AG09309 (cell line): ENCODE data around the gene GRIN2C.

ENCODE experiments used
- DNase-seq: peaks from one replicate; pipeline ENCODE4 v3.0.0-alpha.2; 2010; ENCODE audit warnings: low read depth
- H3K4me3 ChIP-seq: 2 replicates; pipeline ENCODE4 v1.5.1; 2011; ENCODE audit warnings: mild to moderate bottlenecking, low read depth, low read length, moderate library complexity; ENCODE audit not compliant: control insufficient read depth
- TF ChIP-seq, protein P1 (sequence below): IDR thresholded peaks from 2 replicates; pipeline ENCODE4 v1.5.1; 2011; ENCODE audit warnings: mild to moderate bottlenecking, low read depth, low read length, inconsistent platforms; ENCODE audit not compliant: insufficient read depth, control insufficient read depth; ENCODE audit errors: missing control alignments

Gene GRIN2C

DNA sequence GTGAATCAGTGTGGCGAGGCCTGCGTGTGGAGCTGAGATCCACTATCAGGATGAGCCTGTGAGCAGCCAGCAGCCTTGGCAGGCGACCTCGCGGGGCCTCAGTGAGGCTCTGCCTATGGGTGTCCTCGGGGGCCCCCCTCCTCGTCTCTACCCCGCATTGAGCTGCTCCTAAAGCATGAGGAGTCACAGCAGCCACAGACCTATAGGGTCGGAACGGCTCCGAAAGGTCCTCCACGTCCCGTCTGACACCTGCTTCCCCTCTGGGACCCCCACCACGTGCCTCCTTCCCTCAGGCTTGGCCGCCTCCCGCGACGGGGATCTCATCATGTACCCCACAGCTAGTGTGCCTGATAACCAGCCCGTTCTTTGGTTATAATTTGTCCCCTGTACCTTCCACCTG is 28.8 kb downstream of the GRIN2C start:
- H3K4me3 ChIP-seq, result no peak overlapping the region
- no peak for DNase-seq
- TF ChIP-seq, protein P1, sequence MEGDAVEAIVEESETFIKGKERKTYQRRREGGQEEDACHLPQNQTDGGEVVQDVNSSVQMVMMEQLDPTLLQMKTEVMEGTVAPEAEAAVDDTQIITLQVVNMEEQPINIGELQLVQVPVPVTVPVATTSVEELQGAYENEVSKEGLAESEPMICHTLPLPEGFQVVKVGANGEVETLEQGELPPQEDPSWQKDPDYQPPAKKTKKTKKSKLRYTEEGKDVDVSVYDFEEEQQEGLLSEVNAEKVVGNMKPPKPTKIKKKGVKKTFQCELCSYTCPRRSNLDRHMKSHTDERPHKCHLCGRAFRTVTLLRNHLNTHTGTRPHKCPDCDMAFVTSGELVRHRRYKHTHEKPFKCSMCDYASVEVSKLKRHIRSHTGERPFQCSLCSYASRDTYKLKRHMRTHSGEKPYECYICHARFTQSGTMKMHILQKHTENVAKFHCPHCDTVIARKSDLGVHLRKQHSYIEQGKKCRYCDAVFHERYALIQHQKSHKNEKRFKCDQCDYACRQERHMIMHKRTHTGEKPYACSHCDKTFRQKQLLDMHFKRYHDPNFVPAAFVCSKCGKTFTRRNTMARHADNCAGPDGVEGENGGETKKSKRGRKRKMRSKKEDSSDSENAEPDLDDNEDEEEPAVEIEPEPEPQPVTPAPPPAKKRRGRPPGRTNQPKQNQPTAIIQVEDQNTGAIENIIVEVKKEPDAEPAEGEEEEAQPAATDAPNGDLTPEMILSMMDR, result no peak

DNA sequence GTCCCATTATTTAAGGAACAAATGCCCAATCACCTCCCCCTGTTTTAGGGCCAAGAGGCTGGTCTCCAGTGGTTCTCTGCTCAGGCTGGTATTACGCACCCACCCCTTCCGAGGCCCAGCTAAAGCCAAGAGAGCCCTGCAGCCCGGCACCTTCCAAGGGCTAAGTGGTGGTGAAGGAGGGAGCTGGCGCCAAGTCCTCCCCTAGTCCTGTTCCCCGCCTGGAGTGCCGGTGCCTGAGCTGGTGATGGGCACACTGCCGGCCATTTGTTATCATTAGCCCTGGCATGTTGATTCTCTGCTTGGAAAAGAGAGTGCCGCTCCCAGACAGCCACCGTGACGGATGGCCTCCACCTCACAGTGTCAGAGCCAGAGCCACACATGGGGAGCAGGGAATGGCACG is 31.9 kb downstream of the GRIN2C start:
- TF ChIP-seq, protein P1, result no peak
- DNase-seq, result no peak
- no peak overlapping the region for H3K4me3 ChIP-seq

DNA sequence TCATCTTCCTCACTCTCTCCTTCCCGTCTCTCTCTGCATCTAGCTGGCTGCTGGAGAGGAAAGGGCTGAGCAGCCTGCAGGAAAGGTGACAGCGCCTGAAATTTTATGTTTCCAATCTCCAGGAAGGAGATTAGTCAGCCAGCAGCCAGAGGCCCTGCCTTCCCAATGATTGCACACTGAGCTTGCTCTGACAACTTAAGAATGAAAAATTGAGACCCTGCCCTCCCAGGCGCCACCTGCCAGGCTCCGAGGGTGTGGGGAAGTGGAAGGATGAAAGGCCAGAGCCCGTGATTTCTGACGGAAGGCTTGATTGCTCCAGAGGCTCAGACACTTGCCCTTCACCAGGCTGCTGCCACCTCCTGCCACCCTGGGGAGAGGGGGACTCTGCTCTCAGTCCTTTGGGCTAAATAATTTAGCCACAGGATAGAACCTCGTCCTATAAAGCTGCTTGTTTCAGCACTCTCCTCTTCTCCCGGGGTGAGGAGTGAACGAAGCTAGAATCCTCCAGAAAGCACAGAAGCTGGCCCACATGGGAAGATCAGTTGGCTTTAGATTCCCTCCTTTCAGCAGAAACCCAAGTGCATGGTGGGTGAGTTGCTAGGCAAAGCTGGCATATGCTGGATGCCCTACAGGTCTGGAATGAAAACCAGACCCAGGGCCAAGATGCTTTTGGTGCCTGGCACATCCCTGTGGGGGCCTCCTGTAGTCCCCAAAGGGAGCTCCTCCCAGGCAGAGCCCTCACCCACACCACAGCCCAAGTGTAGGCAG is 33.5 kb downstream of the GRIN2C start:
- DNase-seq, result no peak
- no peak overlapping the region for H3K4me3 ChIP-seq
- TF ChIP-seq, protein P1, result no peak

DNA sequence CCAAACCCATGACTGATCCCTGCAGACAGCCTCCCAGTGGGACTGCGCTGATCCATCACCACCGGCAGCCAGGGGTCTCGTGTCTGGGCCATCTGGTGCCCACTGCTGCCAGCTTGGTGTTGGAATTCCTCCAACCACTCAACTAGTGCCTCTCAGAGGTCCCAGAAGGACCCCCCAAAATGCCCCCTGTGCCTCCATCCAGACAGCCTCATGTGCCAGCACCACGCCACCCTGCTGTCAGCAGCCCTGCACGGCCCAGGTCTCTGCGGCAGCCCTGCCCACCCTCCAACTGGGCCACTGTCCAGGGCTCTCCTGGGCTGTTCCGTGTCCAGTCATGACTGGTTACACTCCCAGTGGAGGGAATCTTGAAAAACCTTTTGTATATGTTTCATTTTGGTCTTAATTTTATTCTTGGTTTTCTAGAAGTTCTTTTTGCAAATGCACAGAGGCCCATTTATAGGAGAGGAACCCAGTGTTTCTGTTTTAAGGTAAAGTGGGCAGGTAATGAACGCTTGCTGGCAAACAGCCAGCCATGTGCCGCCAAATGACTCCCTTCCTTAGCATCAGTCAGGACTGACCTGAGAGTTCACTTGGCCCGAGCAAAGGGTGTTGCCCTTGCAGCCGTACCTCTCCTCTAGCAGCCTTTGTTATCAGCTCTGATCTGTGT is 34.6 kb downstream of the GRIN2C start:
- TF ChIP-seq, protein P1, result no peak
- no peak overlapping the region for H3K4me3 ChIP-seq
- no peak for DNase-seq

DNA sequence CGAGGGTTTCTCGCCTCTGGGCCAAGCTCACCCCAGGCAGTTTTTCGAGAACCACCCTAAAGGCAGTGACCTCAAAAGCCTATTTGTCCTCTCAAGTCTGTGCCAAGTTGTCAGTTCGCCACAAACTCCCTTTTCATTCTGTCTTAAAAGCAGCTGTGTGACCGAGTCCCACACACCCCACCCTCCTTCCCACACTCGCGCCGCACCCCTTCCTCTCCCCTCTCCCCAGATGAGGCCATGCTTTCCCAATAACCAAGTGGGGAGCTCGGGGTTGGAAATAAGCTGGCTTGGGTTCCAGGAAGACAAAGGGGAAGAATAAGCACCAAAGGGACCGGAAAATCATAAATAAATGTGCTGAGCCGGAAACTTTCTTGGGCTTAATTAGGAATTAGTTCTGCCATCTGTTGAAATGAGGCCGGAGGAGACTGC is 36.7 kb downstream of the GRIN2C start:
- H3K4me3 ChIP-seq, result no peak overlapping the region
- TF ChIP-seq, protein P1, result no peak
- DNase-seq, result no peak

DNA sequence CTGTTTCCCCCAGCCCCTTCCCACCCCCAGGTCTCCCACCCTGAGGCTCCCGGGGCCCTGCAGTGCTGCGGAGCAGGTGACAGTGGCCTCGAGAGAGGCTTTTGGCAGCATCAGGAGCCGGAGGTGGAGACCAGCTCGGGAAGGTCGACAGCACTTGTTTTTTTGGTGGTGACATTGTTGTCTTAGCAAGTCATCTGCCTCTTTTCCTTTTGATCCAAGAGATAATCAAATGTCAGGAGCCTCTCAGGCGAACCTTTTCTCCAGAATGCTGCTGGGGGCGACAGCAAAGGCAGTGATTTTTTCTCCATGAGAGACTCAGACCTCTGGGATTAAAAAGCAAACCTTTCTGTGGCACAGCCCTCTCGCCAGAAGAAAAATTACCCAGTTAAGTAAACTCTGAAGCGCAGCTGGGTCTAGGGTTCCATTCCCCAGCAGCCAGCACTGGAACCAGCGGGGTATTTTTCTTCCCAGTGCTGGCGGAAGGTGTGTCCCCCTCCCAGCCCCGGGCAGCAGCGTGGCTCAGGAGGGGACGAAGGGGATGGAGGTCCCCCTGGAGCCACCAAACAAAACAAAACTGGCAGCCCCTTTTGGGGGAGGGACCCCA is 37.2 kb downstream of the GRIN2C start:
- TF ChIP-seq, protein P1, result no peak
- no peak overlapping the region for H3K4me3 ChIP-seq
- no peak for DNase-seq
